GM19328 (cell line): Measurements from ENCODE around the gene HDGF.

Source experiments
- ATAC-seq: cut with Tn5 transposase; IDR thresholded peaks from one replicate; pipeline ENCODE4 v1.9.1; 2021; ENCODE audit warnings: mild to moderate bottlenecking, moderate library complexity; ENCODE audit not compliant: unreplicated experiment

The HDGF gene

GRCh38 chr1:156751451-156751756 lies at the start of gene HDGF:
TSS of gene HDGF (minus strand) at chr1:156751675. CDS start at chr1:156751429, 246 bp downstream.
- ATAC-seq: peak; percentile 12

- no peak for ATAC-seq
Measured at GRCh38 chr1:156797212-156797871, 45.9 kb upstream of the HDGF start.

GRCh38 chr1:156796340-156797097 lies 45.0 kb upstream of the HDGF start:
- no peak for ATAC-seq

DNA sequence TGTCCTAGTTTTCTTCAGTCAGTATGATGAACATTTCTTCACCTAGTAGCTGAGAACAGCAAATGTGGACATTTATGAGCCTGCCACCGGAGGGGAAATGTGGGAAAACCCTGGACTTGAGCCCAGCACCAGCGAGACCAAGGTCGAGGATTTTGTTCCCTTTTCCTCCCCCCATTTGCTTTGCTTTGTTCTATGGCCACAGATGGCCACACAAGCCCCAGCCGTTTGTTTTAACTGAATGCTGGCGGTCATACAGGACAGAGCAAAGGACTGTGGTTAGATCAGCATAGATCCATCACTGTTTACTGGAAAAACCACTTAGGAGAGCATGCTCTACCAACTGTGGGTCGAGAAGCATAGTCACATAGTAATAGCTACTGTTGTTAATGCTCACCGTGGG lies 44.3 kb upstream of the HDGF start:
- no peak for ATAC-seq

DNA sequence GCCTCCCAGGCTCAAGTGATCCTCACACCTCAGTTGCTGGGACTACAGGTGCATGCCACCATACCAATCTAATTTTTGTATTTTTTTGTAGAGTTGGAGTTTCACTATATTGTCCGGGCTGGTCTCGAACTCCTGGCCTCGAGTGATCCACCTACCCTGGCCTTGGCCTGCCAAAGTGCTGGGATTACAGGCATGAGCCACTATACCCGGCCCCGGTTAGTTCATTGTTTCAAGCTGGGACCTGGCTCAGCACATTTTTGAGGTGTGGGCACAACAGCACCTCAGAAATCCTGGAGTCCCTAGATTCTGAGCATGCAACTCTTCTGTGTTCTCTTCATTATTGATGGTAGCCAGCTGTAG lies 43.9 kb upstream of the HDGF start:
- no peak for ATAC-seq

- ATAC-seq: no peak
Measured at GRCh38 chr1:156794506-156795373, 43.3 kb upstream of the HDGF start.

DNA sequence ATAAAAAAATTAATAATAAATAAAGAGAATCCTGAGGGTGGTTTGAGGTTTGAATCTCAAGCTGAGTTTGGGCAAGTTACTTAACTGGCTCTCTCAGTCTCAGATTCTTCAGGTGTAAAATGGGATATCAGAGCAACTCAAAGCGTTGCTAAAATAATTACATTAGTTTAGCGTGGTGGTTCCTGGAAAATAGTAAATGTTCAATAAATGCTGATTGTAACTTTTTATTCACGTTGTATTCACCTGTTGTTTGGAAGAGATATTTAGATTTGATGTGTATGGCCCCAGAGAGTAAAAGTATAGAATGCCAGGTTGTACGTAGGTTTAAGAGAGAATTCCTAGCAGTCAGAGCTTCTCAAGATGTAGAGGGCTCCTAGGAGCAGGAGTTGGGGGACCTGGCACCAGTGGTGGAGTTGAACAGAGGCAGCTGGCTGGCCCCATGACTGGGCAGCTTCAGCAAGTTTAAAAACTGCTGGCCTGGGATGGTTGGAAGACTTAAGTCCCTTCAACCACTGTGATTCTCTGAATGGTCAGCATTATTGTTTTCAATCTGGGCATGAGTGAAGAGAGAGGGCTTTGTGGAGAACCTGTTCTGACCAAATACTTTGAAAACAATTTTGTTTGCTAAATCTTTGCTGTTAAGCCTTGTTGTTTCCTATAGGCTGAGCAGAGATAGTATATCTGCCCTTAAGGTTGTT lies 38.3 kb upstream of the HDGF start:
- ATAC-seq: no peak

DNA sequence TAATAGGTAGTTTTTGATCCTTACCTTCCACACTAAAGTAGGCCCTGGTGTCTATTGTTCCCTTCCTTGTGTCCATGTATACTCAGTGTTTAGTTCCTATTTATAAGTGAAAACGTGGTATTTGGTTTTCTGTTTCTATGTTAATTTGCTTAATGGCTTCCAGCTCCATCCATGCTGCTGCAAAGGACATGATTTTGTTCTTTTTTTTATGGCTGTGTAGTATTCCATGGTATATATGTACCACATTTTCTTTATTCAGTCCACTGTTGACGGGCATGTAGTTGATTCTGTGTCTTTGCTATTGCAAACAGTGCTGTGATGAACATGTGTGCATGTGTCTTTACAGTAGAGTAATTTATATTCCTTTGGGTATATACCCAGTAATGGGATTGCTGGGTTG lies 36.7 kb upstream of the HDGF start:
- ATAC-seq: no peak

- no peak for ATAC-seq
Measured at GRCh38 chr1:156786640-156787039, 35.2 kb upstream of the HDGF start.

GRCh38 chr1:156785458-156785857 lies 34.0 kb upstream of the HDGF start:
- no peak for ATAC-seq

DNA sequence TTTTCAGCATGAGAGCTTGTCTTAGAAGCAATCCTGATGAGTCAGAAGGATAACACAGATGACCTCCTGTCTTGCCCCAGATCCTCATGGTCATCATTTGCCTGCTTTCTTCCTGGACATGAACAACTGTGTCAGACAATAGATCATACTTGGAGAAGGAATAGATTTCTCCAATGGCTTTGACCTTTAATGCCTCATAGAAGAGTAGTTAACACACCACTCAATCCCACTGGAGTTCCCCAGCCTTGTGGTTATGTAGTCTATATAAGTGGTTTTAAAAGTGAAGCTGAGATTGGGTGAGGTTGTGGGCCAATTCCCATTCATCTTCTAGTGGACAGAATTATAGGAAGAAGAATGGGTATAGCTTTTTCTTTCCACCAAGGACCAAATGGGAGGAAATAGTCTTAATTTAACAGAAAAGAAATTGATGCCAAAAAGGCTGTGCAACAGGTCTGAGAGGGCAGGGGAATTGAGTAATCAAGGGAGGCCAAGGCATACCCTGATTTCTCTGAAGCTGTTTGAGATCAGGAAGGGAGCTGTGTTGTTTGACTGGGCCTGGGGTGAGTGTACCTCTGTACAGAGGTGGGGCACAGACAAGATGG lies 30.2 kb upstream of the HDGF start:
- ATAC-seq: no peak

GRCh38 chr1:156777573-156777972 lies 26.1 kb upstream of the HDGF start:
- no peak for ATAC-seq

- no peak for ATAC-seq
Measured at GRCh38 chr1:156776942-156777341, 25.5 kb upstream of the HDGF start.

- no peak for ATAC-seq
Measured at GRCh38 chr1:156775799-156776198, 24.3 kb upstream of the HDGF start.

DNA sequence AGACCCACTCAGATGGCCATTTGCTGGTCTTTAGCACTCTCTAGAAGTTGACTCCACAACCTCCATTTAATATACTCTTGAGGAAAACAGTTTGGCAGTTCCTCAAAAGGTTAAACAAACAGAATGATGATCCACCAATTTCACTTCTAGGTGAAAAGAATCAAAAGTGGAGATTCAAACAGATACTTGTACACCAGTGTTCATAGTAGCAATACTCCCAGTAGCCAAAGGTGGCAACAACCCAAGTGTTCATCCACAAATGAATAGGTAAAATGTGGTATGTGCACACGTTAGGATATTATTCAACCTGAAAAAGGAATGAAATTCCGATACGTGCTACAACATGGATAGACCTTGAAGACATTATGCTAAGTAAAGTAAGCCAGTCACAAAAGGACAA lies 22.1 kb upstream of the HDGF start:
- no peak for ATAC-seq

DNA sequence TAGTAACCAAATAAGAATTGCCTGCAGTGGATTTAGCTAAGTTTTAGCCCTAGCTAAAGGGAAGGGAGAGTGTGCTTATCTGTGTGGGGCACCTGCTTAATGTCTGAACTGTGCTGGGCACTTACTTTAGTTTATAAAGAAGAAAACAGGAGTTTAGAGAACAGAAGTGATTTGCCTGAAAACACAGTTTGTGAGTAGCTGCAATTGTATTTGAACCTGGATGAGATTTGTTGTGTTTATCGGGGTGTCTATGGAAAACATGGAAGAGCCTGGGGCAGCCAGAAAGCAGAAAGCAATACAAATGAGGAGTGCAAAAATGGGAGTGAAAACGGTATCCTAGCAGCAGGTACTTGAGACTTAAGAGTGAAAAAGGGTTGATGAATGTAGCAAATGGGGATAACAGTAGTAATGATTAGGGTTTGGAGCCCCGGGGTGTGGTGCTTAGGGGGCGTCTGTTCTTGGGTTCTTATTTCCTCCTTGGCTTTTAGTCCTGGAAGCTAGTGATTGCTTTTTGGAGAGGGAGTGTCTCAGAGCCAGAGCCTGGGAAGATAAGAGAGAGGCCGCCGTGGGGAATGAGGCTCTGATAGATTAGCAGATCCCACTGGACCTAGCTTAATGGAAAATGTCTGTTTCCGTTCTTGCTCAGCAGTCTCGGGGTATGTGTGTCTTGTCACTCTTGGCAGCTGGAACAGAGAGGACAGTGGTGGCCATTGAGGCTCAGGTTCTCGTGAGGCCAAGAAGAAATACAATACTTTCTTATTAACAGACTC lies 21.4 kb upstream of the HDGF start:
- ATAC-seq: no peak

GRCh38 chr1:156772222-156772621 lies 20.7 kb upstream of the HDGF start:
- ATAC-seq: no peak

DNA sequence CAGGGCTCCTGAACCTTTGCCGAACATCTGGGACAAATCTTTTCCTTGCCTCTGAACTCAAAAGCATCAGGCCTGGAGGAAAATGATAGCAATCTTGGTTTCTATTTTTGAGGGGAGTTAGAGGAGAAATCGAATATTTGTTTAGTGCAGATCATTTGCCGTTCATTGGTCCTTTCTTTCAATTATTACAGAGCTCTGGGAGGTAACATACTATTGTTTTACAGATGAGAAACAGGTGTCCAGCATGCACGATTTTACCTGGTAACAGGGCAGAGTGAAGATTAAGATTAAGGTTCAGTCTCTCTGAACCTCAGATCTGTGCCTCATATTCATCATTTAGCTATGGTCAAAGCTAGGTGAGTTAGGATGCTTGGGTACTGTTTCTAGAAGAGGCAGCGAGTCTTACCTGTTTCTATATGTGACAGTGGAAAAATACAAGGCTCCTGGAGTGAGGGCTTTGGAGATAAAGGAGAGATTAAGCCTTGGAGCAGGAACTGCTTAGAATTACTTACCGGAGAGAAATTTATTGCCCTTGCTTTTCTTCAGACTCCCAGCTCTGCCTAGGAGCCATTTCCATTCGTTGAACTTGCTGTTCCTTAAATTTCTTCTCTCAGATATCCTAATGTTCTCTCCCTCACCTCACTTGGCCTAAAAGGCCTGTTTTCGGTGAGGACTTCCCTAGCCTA lies 17.3 kb upstream of the HDGF start:
- no peak for ATAC-seq

GRCh38 chr1:156767879-156768604 lies 16.6 kb upstream of the HDGF start:
- no peak for ATAC-seq
